GM18502 (cell line): ENCODE results near the gene COG3.
"Not testable (repeated sequence)": the region's sequence is repeated elsewhere in the genome, so short reads cannot be mapped to it uniquely, and the experiment has no call there.

Experiments
- ATAC-seq: cut with Tn5 transposase; IDR thresholded peaks from one replicate; pipeline ENCODE4 v1.9.1; 2021; ENCODE audit warnings: mild to moderate bottlenecking; ENCODE audit not compliant: unreplicated experiment, poor library complexity

The COG3 gene

GRCh38 chr13:45464687-45465453 is at the start of gene COG3:
Gene COG3, plus strand, starts transcription at chr13:45464939. Its CDS starts 98 bp downstream, at chr13:45465037.
- ATAC-seq = peak; percentile 94

DNA sequence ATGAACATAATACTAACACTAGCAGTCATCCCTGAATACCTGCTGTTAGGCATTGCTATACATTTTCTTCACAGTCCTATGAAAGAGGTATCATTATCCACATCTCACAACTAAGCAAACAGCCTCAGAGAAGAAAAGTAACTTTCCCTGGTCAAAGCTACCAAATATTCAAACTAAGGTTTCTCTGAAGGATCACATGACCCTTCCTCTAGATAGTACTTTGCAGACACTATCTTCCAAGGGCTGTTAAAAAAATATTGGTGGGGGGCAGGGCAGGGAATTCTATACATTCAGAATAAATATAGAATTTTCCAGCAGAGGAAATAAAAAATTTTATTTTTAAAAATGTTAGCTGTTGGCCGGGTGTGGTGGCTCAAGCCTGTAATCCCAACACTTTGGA is 49.6 kb upstream of the COG3 start:
- ATAC-seq = no peak

GRCh38 chr13:45416516-45417128 is 48.1 kb upstream of the COG3 start:
- no peak for ATAC-seq

- peak; percentile 95 for ATAC-seq
These were observed 46.8 kb upstream of the COG3 start, which contains the start of gene SLC25A30 for GRCh38 chr13:45417790-45418534. Gene SLC25A30, minus strand, starts transcription at chr13:45418373. Its CDS starts 6,948 bp downstream, at chr13:45411425.

DNA sequence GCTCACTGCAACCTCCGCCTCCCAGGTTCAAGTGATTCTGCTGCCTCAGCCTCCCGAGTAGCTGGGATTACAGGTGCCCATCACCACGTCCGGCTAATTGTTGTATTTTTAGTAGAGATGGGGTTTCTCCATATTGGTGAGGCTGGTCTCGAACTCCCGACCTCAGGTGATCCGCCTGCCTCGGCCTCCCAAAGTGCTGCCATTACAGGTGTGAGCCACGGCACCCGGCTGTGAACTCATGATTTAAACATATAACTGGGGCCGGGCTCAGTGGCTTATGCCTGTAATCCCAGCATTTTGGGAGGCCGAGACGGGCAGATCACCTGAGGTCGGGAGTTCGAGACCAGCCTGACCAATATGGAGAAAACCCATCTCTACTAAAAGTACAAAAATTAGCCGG is 45.4 kb upstream of the COG3 start:
- ATAC-seq = not testable (repeated sequence)

DNA sequence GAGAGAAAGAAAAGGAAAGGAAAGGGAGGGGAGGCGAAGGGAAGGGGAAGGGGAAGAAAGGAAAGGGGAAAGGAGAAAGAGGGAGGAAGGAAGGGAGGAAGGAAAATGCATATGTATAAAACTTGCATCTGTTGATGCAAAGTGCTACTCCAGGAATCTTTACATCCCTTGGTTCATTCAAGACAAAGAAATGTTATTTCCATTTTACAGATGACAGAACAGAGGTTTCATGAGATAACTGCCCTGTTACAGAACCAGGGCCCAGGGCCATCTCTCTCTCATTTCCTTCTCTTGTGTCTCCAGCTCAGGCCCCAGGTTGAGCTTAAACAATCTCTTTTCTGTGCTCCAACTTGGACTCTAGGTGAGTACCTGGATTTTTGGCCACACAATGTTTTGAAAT is 44.8 kb upstream of the COG3 start:
- no peak for ATAC-seq

GRCh38 chr13:45422731-45423292 is 41.9 kb upstream of the COG3 start:
- no peak for ATAC-seq

GRCh38 chr13:45426056-45426841 is 38.5 kb upstream of the COG3 start:
- ATAC-seq = not testable (repeated sequence)

GRCh38 chr13:45432737-45433380 is 31.9 kb upstream of the COG3 start:
- no peak for ATAC-seq

DNA sequence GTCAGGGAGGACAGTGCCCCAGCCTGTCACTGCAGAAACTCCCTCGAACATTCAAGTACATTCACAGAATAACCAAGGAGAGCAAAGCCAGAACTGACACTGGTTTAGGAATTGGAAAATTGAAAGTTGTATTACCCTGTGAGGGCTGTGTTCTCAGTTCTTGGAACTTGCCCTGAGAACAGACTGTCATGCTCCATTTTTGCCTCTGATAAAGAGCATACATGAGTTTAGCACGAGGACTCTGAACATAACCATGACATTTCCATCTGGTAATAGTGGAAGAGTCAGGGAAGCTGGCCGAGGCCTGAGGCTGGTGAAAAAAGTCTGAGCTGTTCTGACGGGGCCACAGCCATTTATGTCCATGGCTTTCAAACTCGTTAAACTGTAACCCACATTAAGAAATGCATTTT is 31.4 kb upstream of the COG3 start:
- no peak for ATAC-seq

GRCh38 chr13:45434556-45435371 is 30.0 kb upstream of the COG3 start:
- ATAC-seq = no peak

DNA sequence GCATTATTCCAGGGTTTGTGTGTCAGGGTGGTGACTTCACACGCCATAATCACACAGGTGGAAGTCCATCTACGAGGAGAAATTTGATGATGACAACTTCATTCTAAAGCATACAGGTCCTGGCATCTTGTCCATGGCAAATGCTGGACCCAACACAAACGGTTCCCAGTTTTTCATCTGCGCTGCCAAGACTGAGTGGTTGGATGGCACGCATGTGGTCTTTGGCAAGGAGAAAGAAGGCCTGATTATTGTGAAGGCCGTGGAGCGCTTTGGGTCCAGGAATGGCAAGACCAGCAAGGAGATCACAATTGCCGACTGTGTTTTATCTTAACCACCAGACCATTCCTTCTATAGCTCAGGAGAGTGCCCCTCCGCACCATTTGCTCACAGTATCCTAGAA is 28.4 kb upstream of the COG3 start:
- ATAC-seq = no peak

- no peak for ATAC-seq
These were observed 27.8 kb upstream of the COG3 start for GRCh38 chr13:45436953-45437352.

DNA sequence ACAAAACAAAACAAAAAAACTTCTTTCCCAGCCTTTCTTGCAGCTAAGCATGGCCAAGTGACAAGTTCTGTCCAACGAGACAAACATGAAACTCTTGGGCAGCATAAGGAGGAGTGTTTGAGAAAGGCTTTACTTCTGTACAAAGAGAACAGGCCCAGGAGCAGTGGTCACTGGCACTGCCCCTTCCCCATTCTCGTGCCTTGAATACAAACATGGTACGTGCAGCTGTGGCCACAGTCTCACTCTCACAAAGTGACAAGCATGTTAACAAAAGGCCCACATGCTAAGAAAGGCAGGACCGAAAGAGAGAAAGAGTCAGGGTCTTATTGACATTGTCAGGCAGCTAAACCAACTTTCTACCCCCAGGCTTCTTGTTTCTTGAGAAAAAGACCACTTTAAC is 26.8 kb upstream of the COG3 start:
- ATAC-seq = no peak

DNA sequence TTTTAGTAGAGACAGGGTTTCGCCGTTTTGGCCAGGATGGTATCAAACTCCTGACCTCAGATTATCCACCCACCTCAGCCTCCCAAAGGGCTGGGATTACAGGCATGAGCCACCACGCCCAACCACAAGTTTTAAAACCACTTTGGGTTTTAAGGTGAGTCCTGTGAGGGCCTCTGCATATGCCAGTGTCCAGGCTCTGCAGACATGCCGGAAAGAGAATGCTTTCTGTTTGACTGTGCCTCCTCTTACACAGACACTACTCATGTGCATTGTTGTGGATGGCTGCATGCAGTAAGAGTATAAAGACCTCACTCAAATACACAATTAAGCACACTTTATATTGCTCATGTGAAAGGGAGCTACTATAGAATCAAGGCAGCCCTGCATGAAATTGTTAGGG is 25.7 kb upstream of the COG3 start:
- no peak for ATAC-seq

DNA sequence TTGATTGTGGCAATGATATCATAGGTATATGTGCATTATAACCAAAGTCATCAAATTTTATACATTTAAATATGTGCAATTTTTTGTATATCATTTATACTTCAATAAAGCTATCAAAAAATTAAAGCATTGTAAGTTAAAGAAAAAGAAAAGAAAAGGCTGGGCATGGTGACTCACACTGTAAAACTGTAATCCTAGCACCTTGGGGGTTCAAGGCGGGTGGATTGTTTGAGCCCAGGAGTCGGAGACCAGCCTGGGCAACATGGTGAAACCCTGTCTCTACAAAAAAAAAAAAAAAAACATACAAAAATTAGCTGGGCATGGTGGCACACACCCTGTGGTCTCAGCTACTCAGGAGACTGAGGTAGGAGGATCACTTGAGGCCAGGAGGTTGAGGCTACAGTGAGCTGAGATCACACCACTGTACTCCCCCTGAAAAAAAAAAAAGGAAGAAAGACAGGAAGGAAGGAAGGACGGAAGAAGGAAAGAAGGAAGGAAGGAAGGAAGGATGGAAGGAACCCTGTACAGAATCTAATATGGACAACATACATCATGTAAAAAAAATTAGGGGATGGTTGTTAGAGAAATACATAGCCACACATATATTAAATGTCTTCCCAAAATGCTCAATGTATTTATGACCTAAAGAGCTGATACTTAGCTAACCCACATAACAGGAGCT is 24.8 kb upstream of the COG3 start:
- ATAC-seq = no peak

DNA sequence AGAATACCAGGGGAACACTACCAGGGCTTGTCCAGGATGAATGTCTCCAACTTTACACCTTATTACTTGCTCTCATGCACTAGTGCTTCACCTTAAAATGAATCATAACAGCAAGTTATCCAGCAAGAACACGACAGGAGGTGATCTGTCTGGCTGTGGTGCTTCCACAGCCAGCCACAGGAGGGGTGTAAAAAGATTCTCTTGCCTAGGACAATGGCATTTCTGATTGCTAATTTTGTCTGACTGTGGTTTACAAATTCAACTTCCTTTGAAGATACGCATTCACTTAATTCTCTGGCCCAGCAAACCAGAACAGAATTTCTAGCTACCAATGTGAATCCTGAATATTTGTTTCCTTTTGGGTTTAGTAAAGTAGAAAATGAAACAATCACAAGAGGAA is 23.1 kb upstream of the COG3 start:
- ATAC-seq = no peak

DNA sequence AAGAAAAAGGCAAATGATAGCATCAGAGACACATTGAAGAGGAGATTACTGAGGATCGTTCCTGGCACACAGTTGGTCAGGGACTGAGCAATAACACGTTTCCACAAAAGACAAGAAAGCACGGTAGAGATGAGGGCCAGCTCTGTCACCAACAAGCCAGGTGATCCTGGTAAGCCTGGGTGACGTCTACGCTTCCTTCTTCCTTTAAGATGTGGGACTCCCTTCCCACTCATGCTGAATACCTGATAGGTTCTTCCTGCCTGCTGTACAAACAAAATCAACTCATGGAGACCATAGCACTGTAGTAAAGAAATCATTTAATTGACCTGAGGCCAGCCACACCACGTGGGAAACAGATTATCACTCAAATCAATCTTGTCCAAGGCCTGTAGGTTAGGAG is 19.7 kb upstream of the COG3 start:
- ATAC-seq = no peak
